AG04449 (cell line): ENCODE results near the gene TST.

Source experiments
- CTCF ChIA-PET: fragments of 350-600 bp; formaldehyde crosslinking; extraction: SDS; loops from one replicate; lab custom pipeline; 2021; ENCODE audit warnings: antibody characterized with exemption; lab: Yijun Ruan, JAX
- POLR2A ChIA-PET: fragments of 400-600, 350-600 bp; formaldehyde crosslinking; extraction: SDS; loops from one replicate; lab custom pipeline; 2020; ENCODE audit warnings: antibody characterized with exemption, inconsistent platforms; lab: Yijun Ruan, JAX
- DNase-seq: peaks from one replicate; pipeline ENCODE4 v3.0.0-alpha.2; 2010; ENCODE audit warnings: low read depth, low spot score
- H3K4me3 ChIP-seq: 2 replicates; pipeline ENCODE4 v1.5.1; 2011; ENCODE audit warnings: low read depth, mild to moderate bottlenecking, control low read depth, low read length
- TF ChIP-seq, protein P1 (sequence below): IDR thresholded peaks from one replicate; pipeline ENCODE4 v1.5.1; 2011; ENCODE audit warnings: mild to moderate bottlenecking, moderate library complexity, low read length, control low read depth, inconsistent platforms; ENCODE audit not compliant: insufficient read depth; ENCODE audit errors: missing control alignments

TST gene

DNA sequence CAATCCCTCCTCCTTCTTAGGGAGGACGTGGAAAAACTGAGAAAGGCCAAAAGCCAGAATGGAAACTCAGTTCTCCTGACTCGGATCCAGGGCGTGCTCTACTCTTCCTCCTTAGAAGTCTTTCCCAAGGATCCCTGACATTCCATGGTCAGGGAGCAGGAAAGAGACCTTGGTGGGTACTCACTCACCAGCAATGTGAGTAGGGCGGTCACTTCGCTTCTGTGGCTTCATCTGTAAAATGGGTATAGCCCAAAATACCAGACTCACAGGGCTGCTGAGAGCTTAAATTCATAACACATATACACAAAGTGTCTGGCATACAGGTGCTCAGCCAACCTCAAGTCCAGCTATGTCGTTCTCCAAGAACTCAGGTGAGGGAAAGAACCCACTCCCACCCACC is 31.7 kb upstream of the TST start:
- no peak for DNase-seq
- TF ChIP-seq, protein P1, sequence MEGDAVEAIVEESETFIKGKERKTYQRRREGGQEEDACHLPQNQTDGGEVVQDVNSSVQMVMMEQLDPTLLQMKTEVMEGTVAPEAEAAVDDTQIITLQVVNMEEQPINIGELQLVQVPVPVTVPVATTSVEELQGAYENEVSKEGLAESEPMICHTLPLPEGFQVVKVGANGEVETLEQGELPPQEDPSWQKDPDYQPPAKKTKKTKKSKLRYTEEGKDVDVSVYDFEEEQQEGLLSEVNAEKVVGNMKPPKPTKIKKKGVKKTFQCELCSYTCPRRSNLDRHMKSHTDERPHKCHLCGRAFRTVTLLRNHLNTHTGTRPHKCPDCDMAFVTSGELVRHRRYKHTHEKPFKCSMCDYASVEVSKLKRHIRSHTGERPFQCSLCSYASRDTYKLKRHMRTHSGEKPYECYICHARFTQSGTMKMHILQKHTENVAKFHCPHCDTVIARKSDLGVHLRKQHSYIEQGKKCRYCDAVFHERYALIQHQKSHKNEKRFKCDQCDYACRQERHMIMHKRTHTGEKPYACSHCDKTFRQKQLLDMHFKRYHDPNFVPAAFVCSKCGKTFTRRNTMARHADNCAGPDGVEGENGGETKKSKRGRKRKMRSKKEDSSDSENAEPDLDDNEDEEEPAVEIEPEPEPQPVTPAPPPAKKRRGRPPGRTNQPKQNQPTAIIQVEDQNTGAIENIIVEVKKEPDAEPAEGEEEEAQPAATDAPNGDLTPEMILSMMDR, result no peak
- ChIA-PET CTCF (interaction anchor here (0.8 to 1.5 kb wide), 6 partner anchors 16 to 209 kb away, joined by 3 to 6 read pairs (median 4); no protein-coding TSS in a partner anchor), POLR2A (interaction anchor here (1.1 to 1.2 kb wide), 2 partner anchors 32 to 149 kb away, joined by 3 to 4 read pairs; partner anchors contain the start of genes MPST and TST)
- H3K4me3 ChIP-seq, result no peak overlapping the region; the same call in 1 of the 2 replicates

DNA sequence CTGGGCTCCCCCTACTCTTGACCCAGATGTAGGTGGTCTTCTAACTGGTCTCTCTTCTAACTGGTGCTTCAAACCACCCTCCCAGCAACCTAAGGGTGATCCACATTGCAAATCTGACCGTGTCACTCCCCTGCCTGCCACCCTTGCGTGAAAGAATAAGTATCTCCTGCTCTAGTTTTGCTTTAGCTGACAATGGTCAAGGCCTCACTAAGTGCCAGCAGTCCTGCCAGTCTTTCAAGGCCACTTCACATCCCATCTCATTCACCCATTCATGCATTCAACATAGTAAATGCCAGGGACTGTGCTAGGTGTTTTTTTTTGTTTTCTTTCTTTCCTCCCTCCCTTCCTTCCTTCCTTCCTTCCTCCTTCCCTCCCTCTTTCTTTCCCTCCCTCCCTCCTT is 30.0 kb upstream of the TST start:
- no peak for DNase-seq
- ChIA-PET CTCF (no interaction called here), POLR2A (no interaction called here)
- TF ChIP-seq, protein P1, result no peak
- H3K4me3 ChIP-seq, result no peak overlapping the region

- CTCF ChIA-PET, result interaction anchor here (0.7 kb wide), 1 partner anchor 26 kb away, joined by 5 read pairs; no protein-coding TSS in a partner anchor
- TF ChIP-seq, protein P1, result no peak
- no peak for DNase-seq
- POLR2A ChIA-PET, result no interaction called here
- H3K4me3 ChIP-seq, result no peak overlapping the region
Observed at GRCh38 chr22:37048133-37048532, 28.9 kb upstream of the TST start.

- DNase-seq, result no peak
- TF ChIP-seq, protein P1, result no peak
- POLR2A ChIA-PET, result no interaction called here
- CTCF ChIA-PET, result interaction anchor here (1.0 to 4.7 kb wide), 7 partner anchors 8 to 152 kb away, joined by 3 to 78 read pairs (median 12); no protein-coding TSS in a partner anchor
- no peak overlapping the region for H3K4me3 ChIP-seq
Observed at GRCh38 chr22:37047006-37047405, 27.8 kb upstream of the TST start.

DNA sequence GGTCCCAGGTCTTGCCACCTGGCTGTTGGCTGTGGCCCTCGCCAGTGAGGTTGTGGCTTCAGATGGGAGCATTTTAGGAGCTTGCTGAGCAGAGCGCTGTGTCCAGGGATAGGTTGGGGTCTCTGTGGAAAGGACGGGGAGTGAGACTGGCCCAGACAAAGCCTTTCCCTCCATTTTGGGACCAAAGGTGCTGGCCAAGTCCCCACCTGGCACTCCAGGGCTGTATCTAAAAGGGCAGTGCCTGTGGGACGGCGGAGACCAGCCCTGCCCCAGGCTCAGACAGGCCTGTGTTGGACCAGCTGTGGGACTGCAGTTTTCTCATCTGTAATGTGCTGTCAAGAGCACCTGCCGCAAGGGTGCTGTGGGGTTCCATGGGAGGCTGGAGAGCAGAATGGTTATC is 27.3 kb upstream of the TST start:
- POLR2A ChIA-PET, result no interaction called here
- TF ChIP-seq, protein P1, result no peak
- CTCF ChIA-PET, result interaction anchor here (0.6 to 5.1 kb wide), 17 partner anchors 9 to 214 kb away, joined by 3 to 78 read pairs (median 3); partner anchors contain the start of genes MPST and TST
- H3K4me3 ChIP-seq, result no peak overlapping the region
- DNase-seq, result no peak

DNA sequence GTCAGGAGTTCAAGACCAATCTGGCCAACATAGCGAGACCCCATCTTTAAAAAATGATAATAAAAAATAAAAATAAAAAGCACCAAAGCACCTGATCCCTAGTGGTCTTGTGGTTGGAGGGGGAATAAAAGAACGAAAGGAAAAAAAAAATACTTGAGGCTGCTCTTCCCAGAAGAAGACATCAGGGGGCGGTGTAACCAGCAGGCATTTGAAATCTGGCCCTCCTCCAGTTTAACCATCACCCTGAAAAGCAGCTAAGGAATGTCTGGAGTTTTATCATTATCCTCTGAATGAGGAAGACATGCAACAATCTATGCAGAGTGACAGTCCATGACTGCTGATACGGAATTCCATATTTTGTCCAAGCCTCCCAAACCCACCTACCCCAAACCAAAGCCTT is 26.7 kb upstream of the TST start:
- DNase-seq, result peak; percentile 19
- ChIA-PET CTCF (interaction anchor here (0.6 to 5.1 kb wide), 20 partner anchors 8 to 264 kb away, joined by 3 to 78 read pairs (median 4); partner anchors contain the start of genes MPST and TST), POLR2A (no interaction called here)
- no peak overlapping the region for H3K4me3 ChIP-seq
- TF ChIP-seq, protein P1, result peak; percentile 64
